CD4-positive, CD25-positive, alpha-beta regulatory T cell (primary cell): ENCODE data around the gene SH2B3. TPM values are rescaled to one million over a fixed set of nuclear protein-coding genes. Genes with fewer than 3 reads are reported as not detected.

Experiments
- polyA plus RNA-seq, 4 donors: library from polyadenylated mRNA; unstranded; fragments of 300-500 nt; fragmentation: Illumina TruSeq; gene quantifications; one replicate each; pipeline ENCODE4 v1.2.3, GENCODE V29; 2021
- total RNA-seq: library from RNA; stranded (reverse); gene quantifications from one replicate; pipeline ENCODE4 v1.2.3, GENCODE V29; 2022

Gene SH2B3
- total and polyA plus RNA-seq, 5 donors from 2014 or later = 1.6 to 25.7 (median 3.9) TPM

Other genes starting within 250 kb of the SH2B3 start
- 2.4 TPM for gene PHETA1, start 36.8 kb upstream of the SH2B3 start, total RNA-seq
- 1 to 10 TPM in 2 of 4 donors, under 1 TPM in 2; 0.34 to 1.3 (median 0.87) TPM for gene PHETA1, start 36.8 kb upstream of the SH2B3 start, polyA plus RNA-seq
- gene ATXN2, start 193.4 kb downstream of the SH2B3 start, total RNA-seq = 43.1 TPM
- gene ATXN2, start 193.4 kb downstream of the SH2B3 start, polyA plus RNA-seq = 10 to 100 TPM in 3 of 4 donors, 1 to 10 TPM in 1; 9.7 to 15.5 (median 14.3) TPM